Measurements from ENCODE around the gene KMO.

KMO gene

DNA sequence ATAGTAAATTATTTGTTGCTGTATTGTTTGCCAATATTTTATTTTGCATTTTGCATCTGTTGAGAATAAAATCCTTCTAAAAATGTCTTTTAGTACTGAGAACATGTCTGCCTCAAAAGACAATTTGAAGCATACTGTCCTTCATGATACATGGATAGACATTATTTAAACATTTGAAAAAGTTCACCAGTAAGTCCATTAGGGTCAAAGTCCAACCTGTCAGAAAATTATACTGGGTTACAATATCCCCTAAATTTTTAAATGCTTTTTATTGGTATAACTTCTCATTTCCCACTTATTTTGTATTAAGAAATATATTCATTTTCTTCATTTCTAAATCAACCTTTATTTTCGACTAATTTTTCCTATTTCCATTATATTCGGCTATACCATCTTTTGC lies 98.7 kb downstream of the KMO start:
- no peak for DNase-seq

GRCh38 chr1:241631674-241632073 lies 99.5 kb downstream of the KMO start:
- no peak for DNase-seq

GRCh38 chr1:241632987-241633386 lies 100.8 kb downstream of the KMO start:
- DNase-seq = no peak

GRCh38 chr1:241635556-241636152 lies 103.5 kb downstream of the KMO start:
- no peak for DNase-seq

DNA sequence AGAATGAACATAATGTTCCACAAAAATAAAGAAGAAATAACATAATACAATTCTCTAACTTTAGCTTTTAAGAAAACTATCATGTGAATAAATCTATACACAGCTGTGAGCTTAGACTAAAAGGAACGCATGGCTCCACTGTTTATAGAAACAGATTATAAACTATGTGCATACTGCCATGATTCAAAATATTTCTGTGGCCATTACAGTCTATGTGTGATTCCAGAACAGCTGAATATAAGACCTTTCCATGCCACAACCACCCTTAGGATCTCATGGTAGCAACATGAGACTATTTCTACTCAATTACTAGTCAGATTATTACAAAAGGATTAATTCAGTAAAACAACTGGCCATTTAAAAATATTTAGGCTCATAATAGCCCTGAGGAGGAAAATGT lies 104.1 kb downstream of the KMO start:
- no peak for DNase-seq

DNA sequence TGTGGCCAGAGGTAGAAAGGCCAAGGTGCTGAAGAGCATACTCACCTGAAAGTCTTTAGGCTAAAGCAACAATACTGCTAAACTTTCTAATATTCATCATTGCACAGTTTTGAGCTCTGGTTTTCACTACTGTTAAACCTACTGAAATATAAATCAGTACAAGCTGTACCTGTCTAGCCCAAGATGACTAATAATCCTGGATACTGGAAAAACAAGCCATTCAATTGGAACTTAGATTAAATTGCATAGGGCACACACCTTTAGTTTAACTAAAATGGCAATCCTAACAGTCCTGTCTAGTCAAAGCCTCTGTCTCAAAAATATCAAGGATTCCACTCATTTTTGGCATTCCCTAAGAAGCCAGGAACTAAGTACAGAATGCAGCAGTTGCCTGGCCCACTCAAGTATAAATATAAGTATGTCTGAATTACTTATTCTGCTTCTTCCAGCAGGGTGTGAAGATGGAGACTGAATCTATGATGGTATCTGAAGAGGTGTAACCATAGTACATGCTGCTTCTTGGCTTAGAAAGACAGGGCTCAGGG lies 104.9 kb downstream of the KMO start:
- DNase-seq = no peak

GRCh38 chr1:241637604-241638003 lies 105.4 kb downstream of the KMO start:
- no peak for DNase-seq

- DNase-seq = no peak
Measured at GRCh38 chr1:241638099-241638682, 106.0 kb downstream of the KMO start.

GRCh38 chr1:241638909-241639622 lies 106.9 kb downstream of the KMO start:
- DNase-seq = no peak

DNA sequence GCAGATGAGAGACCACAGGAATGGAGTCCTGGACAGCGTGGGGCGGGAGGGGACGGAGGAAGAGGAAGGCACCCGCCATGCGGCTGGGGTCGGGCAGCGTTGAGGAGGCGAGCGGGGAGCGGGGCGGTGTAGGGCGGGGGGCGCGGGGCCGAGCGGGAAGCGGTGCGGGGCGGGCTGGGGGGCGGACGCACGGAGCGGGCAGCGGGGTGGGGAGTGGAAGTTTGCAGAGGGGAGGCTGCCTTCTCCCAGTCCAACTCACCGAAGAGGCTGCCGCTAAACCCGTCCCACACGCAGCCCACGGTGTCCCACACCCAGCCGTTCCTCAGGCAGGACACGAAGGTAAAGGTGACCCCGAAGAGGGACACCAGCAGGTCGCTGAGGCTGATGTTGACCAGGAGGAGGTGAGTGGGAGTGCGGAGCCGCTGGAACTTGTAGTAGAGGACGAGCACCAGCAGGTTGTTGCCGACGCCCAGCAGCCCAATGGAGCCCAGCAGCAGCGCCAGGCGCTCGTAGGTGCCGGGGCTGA lies 107.5 kb downstream of the KMO start:
- DNase-seq = peak in 8 of 14 donors; percentile 9 to 78 (median 52)

DNA sequence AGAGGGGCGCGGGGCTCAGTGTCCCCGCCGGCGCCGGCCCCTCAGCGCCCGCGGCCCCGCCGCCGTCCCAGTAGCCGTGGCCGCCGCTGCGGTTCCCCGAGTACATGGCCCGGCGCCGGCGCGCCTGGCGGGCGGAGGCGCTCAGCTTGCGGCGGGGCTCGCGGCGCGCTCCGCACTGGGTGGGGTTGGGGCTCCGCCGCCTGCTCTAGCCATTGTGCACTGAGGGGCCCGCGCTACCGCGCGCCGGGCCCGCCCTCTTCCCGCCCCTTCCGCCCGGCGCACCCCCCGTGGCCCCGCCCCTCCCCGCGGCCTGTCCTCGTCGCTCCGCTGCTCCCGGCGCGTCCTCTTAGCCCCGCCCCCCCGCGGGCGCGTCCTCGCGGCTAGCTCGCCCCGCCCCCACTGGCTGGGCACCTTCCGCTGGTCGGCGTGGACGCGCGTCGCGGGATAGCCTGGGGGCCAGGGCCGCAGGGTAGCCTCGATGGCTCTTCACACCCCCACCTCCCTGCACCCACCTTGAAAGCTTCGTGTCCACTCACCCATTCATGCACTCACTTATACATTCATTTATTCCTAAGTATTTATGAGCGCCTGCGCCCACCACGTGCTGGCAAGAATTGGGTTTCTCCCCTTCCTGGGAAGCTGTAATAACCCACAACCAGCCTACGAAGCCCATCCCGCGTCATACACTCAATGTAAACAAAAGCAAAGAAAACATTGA lies 108.1 kb downstream of the KMO start, which contains the start of the genes CHML and OPN3:
TSS of gene CHML (minus strand) at position 221 of the 718 bp plus-strand sequence. CDS start 4,603 bp downstream, outside the sequence.
TSS of gene OPN3 (minus strand) at position 221 of the 718 bp plus-strand sequence. CDS start at position 106, 115 bp downstream.
- peak; percentile 26 to 96 (median 86) for DNase-seq

DNA sequence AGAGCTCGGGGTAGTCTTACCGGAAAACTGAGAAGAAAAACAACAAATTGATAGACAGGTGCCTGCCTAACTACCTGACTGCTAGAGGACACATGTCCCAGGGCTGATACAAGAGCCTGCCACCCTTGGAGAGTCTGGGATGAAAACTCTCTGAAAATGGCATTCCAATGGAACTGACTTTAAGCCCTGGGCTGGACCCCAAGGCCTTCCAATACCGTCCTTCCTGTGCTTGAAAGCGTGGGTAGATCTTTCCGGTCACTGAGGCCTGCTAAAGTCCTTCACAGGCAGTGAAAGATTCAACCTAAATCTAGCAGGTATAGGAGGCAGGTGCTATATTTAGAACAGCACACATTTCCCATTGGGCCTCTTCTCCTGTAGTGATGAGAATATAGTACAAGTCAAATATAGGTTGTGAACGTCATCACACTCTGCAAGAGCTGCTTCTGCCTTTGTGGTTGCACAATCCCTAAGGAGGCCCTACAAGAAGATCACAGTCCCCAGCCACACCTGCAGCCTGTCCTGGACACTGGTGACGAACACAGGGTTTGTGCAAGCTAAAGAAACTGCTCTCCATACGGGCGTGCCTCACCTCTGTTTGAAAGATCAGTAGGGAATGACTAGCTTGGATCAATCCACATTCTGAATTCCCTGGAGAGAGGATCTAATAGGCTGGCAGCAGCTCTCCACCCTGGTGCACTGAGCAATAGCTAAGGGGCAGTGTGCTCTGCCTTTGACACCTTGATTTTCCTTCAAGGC lies 108.9 kb downstream of the KMO start:
- DNase-seq = peak in 2 of 14 donors; percentile 19 to 27

GRCh38 chr1:241641773-241642592 lies 109.8 kb downstream of the KMO start:
- no peak for DNase-seq

DNA sequence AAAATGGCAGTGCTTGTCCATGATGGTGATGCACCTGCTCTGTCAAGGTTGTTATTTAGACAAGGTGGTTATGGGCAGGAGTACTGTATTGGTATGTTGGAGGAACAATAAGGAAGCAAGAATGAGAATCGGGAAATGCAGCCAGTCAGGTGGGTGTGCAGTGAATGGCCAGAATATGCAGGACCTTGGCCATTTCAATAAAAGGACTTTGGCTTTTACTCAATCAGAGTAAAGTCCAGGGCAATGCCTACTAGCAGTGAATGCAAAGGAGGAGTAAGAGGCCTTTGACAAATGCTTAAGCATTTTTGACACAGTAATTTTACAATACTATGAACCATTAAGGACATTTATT lies 110.4 kb downstream of the KMO start:
- DNase-seq = no peak

DNA sequence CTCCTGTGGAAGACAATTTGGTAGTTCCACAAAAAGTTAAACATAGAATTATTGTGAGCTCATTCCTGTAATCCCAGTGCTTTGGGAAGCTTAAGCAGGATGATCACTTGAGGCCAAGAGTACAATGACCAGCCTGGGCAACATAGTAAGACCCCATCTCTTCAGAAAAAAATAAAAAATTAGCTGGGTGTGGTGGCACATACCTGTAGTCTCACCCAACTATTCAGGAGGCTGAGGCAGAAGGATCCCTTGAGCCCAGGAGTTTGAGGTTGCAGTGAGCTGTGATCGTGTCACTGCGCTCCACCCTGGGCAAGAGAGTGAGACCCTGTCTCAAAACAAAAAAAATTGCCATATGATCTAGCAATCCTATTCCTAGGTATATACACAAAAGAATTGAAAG lies 112.1 kb downstream of the KMO start:
- DNase-seq = no peak

GRCh38 chr1:241645199-241645598 lies 113.0 kb downstream of the KMO start:
- DNase-seq = no peak

All from C1 segment of cervical spinal cord (tissue), 14 donors.